Neural progenitor cell (in vitro differentiated cells): Measurements from ENCODE around the gene SLC45A3.

Experiments used
- EZH2 ChIP-seq: fragments of 200-600 bp; sonication (generic); IDR thresholded peaks from 2 replicates; pipeline ENCODE4 v1.6.1; 2017; ENCODE audit warnings: antibody characterized with exemption, mild to moderate bottlenecking, moderate library complexity
- EZH2phosphoT487 ChIP-seq: fragments of 200-600 bp; sonication (generic); IDR thresholded peaks from 2 replicates; pipeline ENCODE4 v1.6.1; 2017; ENCODE audit warnings: antibody characterized with exemption
- TF ChIP-seq, protein P1 (sequence below): fragments of 200-600 bp; sonication (generic); IDR thresholded peaks from 2 replicates; pipeline ENCODE4 v1.5.1; 2017; ENCODE audit warnings: antibody characterized with exemption, mild to moderate bottlenecking

DNA sequence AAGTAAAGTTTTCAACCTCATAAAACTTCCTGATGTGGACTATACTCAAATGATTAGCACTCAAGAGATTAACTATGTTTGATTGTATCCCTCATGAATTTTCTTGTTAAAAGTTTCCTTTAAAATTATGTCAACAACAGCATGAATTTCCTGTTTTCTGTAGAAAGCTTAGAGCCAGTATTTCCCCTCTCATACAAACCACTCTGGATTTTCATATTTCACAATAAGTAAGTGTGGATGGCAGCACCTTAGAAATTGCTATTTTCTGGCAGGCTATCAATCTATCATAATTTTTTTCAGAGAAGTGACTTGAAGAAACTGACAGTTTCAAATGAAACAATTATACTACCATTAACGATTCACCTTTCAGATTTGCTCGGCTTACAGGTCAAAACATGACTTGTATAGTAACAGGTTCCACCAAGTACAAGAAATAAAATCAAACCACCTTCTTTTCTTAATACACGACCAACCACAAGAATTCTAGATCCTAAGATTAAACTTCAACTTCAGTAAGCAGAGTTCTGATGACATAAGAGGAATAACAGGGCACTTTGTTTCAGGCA is 69.3 kb downstream of the SLC45A3 start:
- TF ChIP-seq, protein P1, sequence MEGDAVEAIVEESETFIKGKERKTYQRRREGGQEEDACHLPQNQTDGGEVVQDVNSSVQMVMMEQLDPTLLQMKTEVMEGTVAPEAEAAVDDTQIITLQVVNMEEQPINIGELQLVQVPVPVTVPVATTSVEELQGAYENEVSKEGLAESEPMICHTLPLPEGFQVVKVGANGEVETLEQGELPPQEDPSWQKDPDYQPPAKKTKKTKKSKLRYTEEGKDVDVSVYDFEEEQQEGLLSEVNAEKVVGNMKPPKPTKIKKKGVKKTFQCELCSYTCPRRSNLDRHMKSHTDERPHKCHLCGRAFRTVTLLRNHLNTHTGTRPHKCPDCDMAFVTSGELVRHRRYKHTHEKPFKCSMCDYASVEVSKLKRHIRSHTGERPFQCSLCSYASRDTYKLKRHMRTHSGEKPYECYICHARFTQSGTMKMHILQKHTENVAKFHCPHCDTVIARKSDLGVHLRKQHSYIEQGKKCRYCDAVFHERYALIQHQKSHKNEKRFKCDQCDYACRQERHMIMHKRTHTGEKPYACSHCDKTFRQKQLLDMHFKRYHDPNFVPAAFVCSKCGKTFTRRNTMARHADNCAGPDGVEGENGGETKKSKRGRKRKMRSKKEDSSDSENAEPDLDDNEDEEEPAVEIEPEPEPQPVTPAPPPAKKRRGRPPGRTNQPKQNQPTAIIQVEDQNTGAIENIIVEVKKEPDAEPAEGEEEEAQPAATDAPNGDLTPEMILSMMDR, result no peak
- TF ChIP-seq EZH2phosphoT487, result no peak
- TF ChIP-seq EZH2, result no peak
